ENCODE measurements around the gene AATK.
"Not testable (repeated sequence)": the region's sequence is repeated elsewhere in the genome, so short reads cannot be mapped to it uniquely, and the experiment has no call there.

The AATK gene

DNA sequence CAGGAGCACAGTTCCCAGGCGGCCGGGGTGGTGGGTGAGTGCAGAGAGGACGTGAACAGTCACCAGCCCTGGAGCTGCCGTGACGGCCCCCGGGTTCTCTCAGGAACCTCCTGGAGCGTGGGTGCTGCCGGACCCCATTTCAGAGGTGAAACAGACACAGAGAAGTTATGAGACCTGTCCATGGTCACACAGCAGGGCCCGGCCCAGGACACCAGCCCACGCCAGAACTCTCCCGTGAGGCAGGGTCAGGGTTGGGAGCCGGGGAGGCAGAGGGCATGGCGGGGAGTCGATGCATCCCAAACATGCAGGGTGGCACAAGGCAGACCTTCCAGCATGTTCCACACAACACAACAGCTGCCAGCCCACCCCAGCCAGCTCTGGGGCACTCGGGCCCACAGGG, 4.5 kb downstream of the AATK start:
- DNase-seq, result no peak

GRCh38 chr17:81160747-81161453, 5.1 kb downstream of the AATK start:
- no peak for DNase-seq

DNA sequence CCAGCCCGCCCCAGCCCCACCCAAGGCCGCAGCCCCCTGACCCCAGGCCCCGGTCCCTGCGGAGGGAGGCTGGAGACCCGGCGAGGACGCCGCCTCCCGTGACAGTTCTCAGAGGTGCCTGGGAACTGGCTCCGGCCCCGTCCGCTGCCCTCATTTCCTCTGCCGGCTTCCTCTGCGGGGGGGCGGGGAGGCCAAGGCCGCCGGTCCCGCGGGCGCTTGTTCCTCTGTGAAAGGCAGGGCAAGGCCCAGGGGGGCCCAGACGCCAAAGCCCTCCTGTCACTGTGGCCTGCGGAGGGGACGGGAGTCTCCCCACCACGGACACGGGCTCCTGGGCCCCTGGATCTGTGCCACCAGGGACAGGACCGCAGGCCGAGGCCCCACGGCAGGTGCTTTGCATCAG, 5.7 kb downstream of the AATK start:
- no peak for DNase-seq

- no peak for DNase-seq
Observed at GRCh38 chr17:81159611-81160265, 6.3 kb downstream of the AATK start.

- DNase-seq, result no peak
Observed at GRCh38 chr17:81158688-81159590, 7.1 kb downstream of the AATK start.

DNA sequence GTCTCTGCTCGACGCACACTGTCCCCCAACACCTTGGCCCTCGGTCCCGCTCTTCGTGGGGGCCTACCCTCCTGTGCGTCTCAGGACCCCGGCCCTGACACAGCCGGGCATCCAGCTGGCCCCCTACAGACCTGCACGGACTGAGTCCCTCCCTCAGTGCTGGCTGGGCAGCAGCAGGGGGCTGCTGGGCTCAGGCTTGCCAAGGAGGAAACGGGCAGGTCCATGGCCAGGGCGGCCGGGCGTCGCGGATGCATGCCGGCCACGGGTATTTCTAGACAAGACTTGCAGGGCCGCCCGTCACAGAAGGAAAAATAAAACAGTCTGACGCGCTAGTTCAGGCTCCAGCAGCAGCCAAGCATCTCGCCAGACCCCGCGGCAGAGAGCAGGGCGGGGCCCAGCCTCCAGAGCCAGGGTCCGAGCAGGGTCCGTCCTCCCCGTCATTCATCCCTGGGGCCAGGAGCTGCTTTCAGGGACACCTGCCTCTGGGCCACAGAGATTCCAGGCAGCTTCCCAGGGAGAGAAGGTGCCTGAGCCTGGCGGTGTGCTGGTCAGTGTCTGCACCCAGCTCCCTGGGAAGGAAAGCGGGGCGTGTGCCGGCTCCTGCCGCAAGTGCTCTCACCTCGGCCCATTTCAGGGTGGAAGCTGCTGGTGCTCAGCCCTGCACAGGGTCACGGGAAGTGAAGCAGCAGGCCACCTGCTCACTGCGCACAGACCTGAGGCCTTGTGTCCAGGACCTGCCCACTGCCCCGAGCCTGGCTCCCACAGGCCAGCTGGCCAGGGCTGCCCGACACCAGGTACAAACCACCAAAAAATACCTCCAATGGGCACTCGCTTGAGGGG, 8.0 kb downstream of the AATK start:
- no peak for DNase-seq

- no peak for DNase-seq
Observed at GRCh38 chr17:81156866-81157805, 8.9 kb downstream of the AATK start.

- no peak for DNase-seq
Observed at GRCh38 chr17:81154961-81155360, 11.1 kb downstream of the AATK start.

DNA sequence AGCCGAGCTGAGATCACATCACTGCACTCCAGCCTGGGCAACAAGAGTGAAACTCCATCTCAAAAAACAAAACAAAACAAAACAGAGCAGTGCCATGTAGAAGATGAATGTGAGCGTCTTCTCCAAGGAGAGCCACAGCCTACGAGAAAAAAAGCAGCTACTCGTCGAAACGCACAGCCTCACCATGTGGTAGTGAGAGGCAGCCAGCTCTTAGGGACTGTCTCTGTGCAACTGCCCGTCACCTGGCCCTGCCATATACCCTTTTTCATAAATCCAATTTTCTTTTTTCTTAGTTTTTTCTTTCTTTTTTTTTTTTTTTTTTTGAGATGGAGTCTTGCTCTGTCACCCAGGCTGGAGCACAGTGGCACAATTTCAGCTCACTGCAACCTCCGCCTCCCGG, 12.0 kb downstream of the AATK start:
- DNase-seq, result not testable (repeated sequence)

DNA sequence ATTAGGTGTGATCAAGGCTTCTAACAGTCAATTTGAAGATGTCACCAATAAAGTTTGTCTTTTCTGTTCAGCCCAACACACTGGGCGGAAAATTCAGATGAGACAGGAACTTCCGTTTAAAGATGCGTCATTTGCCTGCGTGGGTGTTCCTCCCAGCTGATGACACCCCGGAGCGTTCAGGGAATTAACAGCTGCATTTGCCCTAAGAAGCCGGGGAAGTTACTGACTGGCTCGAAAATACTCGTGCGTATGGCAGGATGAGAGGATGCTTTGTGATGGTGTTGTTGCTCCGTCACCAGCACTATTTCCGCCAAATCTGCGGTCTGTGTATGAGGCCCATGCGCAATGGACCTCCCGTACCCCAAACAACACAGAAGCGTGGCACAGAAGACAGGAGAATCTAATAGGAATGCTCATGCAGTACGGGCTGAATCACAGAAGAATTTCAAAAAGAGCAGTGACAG, 12.6 kb downstream of the AATK start:
- DNase-seq, result no peak

DNA sequence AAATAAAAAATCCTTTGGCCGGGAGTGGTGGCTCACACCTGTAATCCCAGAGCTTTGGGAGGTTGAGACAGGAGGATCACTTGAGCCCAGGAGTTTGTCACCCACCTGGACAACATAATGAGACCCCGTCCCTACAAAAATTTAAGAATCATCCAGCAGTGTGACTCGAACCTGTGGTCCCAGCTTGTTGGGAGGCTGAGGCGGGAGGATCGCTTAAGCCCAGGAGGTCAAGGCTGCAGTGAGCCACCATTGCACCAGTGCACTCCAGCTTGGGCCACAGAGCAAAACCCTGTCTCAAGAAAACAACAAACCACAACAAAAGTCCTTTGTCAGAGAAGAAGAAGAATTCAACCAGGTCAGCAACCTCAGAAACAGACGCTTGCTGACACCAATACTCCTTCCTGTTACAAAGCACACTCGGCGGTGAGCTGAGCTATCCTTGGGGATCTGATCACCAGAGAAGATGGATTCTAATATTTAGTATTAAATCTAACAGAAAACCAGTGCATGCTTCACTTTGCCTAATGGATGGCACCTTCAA, 13.7 kb downstream of the AATK start:
- DNase-seq, result no peak

DNA sequence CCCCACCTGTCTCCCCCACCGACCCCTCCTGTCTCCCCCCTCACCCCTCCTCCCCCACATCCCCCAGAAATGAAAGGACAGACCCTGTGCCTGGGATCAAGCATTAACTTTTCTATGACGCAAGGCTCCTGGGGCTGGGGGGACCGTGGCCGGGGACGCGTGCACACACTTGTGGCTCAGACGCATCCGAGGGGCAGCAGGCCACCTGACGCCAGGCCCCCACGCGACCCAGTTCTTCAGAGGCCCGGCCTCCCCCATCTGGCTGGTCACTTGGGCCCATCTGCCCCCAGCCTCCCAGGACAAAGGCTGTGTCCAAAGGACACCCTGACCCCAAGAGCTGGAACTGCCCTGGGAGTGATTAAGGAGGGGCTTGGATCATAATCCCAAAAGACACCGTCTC, 14.7 kb downstream of the AATK start:
- DNase-seq, result no peak

- no peak for DNase-seq
Observed at GRCh38 chr17:81150377-81151077, 15.5 kb downstream of the AATK start.

DNA sequence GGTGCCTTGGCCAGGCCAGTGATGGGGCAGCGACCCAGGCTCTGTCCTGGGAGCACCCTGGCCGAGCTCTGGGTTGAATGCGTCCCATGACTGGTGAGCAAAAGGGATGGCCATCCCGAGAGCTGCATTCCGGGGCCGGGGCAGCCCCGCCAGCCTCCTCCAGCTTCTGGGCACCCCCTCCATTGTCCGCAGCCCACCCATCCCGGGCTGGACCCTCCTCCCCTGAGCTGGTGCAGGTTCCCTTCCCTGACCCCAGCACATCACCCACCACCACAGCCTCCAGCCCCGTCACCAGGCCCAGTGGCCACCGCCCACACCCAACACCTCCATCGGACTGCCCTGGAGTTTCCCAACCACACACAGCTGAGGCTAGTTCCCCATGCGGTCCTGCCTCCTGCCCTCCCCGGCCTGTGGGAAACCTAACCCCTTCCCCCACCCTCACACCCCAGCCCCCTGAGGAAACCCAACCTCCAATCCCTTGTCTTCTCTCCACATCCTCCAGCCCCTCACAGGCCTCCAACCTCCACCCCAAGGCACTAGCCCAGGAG, 17.0 kb downstream of the AATK start:
- no peak for DNase-seq

GRCh38 chr17:81148571-81148970, 17.4 kb downstream of the AATK start:
- no peak for DNase-seq

- no peak for DNase-seq
Observed at GRCh38 chr17:81147701-81148100, 18.3 kb downstream of the AATK start.

DNA sequence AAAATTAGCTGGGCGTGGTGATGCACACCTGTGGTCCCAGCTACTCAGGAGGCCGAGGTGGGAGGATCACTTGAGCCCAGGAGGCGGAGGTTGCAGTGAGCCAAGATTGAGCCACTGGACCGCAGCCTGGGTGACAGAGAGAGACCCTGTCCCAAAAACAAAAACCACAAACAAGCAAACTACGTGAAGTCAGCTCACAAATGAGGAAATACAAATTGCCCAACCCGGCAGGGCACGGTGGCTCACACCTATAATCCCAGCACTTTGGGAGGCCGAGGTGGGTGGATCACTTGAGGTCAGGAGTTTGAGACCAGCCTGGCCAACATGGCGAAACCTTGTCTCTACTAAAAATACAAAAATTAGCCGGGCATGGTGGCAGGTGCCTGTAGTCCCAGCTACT, 19.8 kb downstream of the AATK start:
- DNase-seq, result not testable (repeated sequence)

- no peak for DNase-seq
Observed at GRCh38 chr17:81144423-81144781, 21.6 kb downstream of the AATK start.

DNA sequence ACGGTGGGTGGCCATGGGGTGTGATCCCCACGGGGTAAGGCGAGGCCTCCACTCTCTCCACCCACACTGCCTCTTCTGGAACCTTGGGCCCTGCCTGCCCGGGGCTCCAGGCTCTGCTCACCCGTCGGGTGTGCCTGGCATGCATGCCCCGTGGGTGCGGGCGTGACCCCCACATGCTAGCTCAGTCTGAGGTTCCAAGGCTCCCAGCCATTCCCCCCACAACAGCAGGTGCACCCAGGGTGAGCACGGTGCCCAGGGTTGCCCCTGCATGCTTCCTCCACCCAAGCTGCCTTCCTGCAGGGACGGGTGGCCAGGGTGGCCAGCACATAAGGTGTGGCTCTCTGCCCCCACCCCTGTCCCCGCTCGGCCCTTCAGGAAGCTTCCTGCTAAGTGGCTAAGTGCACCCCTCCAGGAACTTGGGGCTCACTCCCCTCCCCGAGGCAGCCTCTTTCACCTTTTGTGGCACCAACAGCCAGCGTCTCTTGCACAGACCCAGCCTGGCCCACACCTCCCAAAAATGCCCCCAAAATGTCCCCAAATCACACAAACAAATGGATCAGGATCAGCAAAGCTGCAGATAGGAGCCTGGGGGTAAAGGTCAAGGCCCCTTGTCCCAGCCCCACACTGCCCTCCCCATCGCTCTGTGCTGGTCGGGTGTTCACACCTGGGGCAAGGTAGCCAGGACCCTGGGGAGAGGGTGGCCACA, 22.2 kb downstream of the AATK start:
- DNase-seq, result no peak

GRCh38 chr17:81143200-81143527, 22.9 kb downstream of the AATK start:
- DNase-seq, result no peak
